GM19023 (cell line): ENCODE data around the gene FBXL15.

Experiments
- ATAC-seq: cut with Tn5 transposase; IDR thresholded peaks from one replicate; pipeline ENCODE4 v1.9.1; 2021; ENCODE audit warnings: mild to moderate bottlenecking, moderate library complexity; ENCODE audit not compliant: unreplicated experiment

The FBXL15 gene

DNA sequence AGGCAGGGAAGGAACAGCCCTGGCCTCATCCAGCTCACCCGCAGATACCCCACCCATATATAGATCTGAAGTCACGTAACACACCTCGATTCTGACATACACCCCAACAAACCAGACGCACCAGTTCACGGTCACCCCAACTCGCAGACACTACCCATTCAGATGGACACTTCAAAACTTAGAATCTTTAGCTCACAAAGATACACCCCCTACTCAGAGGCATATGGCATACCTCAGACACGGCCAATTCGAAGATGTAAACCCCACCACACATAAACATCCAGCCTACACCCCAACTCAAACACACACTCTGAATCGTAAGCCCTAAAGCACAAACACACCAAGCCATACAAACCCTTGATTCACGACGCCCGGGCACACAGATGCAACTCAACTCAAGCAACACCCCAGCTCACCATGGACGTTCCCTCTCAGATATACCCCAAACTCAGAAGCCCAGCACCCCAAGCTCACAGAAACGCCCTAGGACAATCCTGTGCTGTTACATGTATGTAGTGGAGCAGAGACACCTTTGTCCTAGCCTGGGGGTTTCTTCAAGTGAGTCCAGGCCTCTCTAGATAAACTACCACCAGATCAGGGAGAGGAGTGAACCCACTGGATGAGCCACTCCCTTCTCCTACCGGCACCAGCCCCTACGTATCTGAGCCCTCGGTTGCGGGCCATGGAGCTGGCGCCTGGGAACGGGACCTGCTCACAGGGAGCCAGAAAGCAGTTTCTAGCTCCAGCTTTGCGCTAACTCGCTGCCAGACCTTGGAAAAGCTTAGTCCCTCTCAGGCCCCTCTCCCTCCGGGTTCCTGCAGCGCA, 10.8 kb upstream of the FBXL15 start:
- no peak for ATAC-seq

DNA sequence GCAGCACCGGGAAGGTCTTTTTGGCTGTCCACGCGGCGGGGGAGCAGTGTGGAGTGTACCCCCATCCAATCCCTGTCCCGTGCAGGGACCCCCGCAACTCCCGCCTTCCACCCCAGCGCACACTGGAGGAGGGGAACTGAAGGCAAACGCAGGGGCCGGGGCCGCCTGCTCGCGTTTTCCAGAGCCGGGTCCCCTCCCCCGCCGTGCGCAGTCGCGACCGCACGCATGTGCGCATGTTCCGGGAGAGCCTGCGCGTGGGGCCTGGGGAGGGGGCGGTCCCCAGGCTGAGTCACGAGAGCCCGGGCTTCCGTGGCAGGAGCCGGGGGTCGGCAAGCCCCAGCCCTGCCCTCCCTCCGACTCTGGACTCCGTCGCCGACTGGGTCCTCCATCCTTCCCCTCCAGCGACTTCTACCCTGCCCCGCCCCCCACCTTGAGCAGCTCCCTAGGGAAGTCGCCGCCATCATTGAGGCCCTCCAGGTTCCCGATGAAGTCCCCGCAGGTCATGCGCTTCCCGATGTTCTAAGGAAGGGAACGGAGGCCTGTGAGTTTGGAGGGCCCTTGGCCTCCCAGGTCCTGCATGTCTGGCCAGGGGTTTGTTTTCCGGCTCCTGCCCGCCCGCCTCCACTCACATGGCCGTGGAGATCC, 10.1 kb upstream of the FBXL15 start:
- ATAC-seq: no peak

DNA sequence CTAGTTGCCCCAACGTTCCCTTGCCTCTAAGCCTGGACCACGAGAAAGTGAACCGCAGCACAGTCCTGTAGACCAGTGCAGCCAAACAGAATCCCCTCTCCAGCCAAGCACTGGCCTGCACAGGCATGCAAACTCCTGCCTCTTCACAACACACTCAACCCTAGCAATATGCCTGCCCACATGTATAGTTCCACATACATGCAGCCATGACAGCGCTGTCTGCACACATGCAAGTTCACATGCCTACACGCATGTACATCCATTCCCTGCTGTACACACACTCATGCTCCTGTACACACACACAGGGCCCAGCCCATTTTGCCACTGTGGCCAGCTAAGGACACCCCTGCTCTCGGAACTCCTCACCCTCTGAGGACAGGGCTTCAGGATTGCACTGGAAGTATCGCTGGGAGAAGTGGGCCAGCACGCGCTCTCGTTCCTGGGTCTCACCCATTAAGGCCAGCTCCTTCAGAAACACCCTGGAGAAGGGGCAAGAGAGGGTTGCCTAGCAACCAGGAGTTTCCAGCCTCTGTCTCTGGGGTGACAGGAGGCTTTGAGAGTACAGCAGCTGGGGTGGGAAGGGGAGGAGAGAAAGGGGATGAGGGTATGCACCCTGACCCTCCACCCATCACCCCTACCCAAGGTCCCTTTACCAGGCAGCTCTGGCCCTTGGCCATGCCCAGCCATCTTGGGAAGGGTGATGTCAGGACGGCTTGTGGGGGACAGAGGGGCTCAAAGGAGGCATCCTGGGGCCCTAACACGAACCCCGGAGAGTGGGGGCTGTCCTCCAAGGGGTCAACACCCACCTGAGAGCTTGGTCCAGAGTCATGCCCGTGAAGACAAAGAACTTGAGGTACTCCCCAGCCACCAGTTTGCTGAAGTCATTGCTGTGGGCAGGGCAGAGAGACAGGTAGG, 9.0 kb upstream of the FBXL15 start:
- ATAC-seq: no peak

- no peak for ATAC-seq
These were observed 8.3 kb upstream of the FBXL15 start for GRCh38 chr10:102412293-102412692.

GRCh38 chr10:102413053-102413705, 7.5 kb upstream of the FBXL15 start:
- no peak for ATAC-seq

GRCh38 chr10:102413806-102414561, 6.7 kb upstream of the FBXL15 start:
- ATAC-seq: no peak

DNA sequence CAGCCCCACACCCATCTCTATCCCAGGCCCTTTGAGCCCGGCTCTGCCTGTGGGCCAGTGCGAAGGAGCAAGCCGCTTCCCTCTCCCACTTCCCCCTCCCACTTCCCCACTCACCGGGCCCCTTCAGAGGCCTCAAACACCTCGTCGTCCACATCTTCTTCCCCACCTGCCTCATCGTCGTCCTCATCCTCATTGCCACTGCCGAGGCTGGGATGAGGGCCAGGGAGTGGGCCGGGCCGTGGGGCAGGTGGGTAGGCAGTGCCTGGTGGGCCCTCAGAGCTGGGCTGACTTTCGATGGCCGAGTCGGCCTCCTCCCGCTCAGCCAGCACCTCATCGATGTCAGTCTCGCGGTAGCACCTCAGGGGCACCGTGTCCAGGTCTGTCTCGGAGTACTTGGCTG, 5.9 kb upstream of the FBXL15 start:
- ATAC-seq: no peak

- ATAC-seq: no peak
These were observed 4.4 kb upstream of the FBXL15 start for GRCh38 chr10:102416283-102416682.

DNA sequence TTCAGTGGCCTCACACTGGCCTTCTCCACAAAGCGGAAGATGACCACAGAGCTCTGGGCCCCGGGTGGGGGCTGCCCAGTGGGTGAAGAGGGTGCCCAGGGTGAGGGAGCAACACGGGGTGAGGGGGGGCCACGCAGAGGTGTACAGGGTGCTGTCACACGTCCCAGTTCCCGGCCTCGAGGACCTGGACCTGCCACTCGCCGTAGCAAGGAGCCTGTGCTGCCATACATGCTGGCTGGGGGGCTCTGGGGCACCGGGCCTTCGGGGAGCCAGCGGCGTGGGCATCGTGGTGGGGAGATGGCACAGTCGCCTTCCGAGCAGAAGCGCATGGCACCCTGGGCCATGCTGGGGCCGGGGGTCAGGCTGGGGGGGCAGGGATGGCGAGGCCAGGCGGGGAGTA, 3.9 kb upstream of the FBXL15 start:
- ATAC-seq: no peak

DNA sequence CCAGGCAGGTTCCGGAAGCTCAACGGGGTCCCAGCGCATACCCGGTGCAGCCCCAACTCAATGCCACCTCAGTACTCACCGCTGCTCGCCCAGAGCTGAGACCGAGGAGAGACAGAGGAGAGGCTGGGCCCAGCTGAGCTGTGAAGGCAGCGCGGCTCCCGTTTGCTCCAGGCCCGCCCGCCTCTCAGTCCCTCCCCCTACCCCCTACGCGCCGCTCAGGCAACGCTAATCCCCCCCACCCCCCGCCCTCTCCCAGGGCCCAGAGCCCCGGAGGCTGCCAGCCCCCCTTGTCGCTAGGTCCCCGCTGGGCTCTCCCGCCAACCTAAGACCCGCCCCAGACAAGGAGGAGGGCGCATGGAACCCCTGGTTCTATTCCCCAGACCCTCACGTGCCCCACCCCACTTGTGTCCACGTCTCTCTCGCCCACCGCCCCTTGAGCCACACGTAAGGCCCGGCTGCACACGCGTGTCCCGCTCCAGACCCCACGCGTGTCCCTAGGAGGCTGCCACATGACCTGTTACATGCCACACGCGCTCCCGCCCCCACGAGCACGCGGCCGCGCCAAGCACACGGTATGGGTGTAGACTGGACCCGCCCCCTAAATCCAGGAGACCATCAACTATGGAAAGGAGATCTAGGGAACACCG, 1.9 kb upstream of the FBXL15 start, which contains the start of gene PSD:
Gene PSD, minus strand, starts transcription at position 164 of the 647 bp plus-strand sequence. CDS start 1,747 bp downstream, outside the sequence.
- no peak for ATAC-seq

- no peak for ATAC-seq
These were observed 1.1 kb upstream of the FBXL15 start for GRCh38 chr10:102419269-102420180.

- ATAC-seq: no peak
These were observed 389 bp upstream of the FBXL15 start for GRCh38 chr10:102420181-102420713.

DNA sequence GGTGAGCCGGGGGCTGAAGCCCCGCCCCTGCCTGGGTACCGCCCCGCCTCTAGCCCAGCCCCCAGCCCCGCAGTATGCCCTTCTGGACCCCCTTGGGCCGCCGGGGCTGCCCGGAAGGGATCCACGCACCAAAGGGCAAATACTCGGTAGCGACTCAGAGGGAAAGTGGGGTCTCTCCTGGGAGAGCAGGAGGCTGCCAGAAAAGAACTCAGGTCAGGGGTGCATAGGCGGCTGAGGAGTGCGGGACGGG, 796 bp downstream of the FBXL15 start:
- ATAC-seq: peak; percentile 2

DNA sequence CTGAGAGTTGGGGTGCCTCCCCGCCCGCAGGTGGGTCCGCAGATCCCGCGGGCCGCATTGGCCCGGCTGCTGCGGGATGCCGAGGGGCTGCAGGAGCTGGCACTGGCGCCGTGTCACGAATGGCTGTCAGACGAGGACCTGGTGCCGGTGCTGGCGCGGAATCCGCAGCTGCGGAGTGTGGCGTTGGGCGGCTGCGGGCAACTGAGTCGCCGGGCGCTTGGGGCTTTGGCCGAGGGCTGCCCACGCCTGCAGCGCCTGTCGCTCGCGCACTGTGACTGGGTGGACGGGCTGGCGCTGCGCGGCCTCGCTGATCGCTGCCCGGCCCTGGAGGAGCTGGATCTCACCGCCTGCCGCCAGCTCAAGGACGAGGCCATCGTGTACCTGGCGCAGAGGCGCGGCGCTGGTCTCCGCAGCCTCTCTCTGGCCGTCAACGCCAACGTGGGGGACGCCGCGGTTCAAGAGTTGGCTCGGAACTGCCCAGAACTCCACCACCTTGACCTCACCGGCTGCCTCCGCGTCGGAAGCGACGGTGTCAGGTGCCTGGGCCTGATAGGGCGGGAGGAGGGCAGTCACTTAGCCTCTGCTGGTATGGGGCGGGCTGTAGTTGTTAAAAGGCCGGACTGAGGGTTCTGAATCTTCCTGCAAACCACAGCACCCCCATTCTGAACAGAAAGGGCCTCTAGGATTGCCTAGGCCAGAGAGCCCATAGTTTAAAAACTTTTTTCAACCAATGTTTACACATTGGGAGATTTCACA, 1.3 kb downstream of the FBXL15 start:
- peak; percentile 1 for ATAC-seq

- ATAC-seq: no peak
These were observed 2.0 kb downstream of the FBXL15 start for GRCh38 chr10:102422545-102423129.

DNA sequence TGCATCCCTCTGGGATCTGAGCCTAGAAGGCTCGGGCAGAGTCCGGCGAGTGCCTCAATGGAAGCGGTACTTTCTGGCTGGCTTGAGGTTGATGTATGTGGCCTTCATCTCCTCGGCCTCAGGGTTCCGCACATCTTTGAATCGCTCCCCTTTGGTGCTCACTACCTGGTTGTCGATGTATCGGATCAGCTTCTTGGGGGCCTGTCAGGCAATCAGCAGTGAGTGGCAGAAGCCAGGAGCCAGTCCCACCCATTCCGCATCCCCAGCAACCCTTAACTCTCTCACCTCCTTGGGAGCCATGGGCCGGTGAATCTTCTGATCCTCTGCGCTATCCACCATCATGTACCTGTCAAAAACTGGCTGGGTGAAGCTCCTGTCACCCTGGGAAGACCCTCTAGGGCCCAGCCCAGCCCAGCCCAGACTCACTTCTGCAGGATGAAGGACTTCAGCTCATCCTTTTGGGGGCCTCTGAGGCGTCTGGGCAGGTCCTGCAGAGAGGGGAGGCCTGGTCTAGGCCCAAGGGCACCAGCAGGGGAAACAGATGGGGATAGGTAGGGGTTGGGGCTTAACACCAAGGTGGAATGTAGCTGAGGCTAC, 2.8 kb downstream of the FBXL15 start:
- ATAC-seq: no peak

DNA sequence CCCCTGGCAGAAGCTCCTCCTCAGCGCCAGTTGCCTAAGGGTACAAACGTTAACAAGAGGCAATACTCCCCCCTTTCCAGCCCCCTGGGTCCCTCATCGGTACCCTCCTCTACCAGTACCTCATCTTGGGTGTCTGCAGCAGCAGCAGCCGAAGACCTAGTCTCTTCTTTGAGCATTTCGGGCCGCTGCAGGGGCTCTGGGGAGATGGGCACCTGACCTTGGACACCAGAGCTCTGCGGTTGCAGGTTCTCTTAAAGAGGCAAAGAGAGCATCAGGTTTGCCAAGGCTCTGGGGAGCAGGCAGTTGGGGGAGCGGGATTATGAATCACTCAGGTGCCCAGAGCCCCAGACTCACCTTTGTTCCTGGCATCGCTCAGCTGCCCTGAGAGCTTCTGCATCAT, 3.5 kb downstream of the FBXL15 start:
- ATAC-seq: no peak
